HepG2 (cell line): ENCODE data around the gene YIPF7. TPM values are rescaled to one million over a fixed set of nuclear protein-coding genes. Genes with fewer than 3 reads are reported as not detected.

Experiments used
- ATAC-seq: fragments of 200-7000 bp; cut with Tn5 transposase; 3 replicates; pipeline ENCODE4 v1.9.1; 2020; ENCODE audit warnings: mild to moderate bottlenecking, moderate library complexity
- BruUV-seq: library from RNA; stranded (reverse); fragments of 400-500 nt; replicated peaks from 2 replicates; lab custom pipeline; 2021; lab: Mats Ljungman, UMichigan
- CTCF ChIA-PET: fragments of 300-600 bp; formaldehyde crosslinking; extraction: SDS; loops from one replicate; lab custom pipeline; 2021; ENCODE audit warnings: low total read pairs, inconsistent platforms, low intra/inter-chr PET ratio; lab: Yijun Ruan, JAX
- POLR2A ChIA-PET: fragments of 350-600 bp; sonication (Branson Sonifier 250); formaldehyde crosslinking; loops from one replicate; lab custom pipeline; 2020; ENCODE audit warnings: antibody characterized with exemption, inconsistent platforms; lab: Yijun Ruan, JAX
- DNase-seq: peaks from one replicate; pipeline ENCODE4 v3.0.0-alpha.2; 2015; ENCODE audit warnings: low spot score
- FAIRE-seq: peaks from 3 replicates; lab custom pipeline; 2011; peaks lifted over from hg19 to GRCh38; lab: Jason Lieb, UNC
- H2AFZ ChIP-seq: one replicate; pipeline ENCODE4 v1.6.1; 2011; ENCODE audit warnings: low read length, inconsistent platforms
- H3K27ac ChIP-seq: fragments of 300-600 bp; 3 replicates; pipeline ENCODE4 v1.8.0; 2011; ENCODE audit warnings: mixed run types, mild to moderate bottlenecking, mixed read lengths, low read length, inconsistent platforms; ENCODE audit not compliant: insufficient read depth; ENCODE audit errors: extremely low read length
- H3K27me3 ChIP-seq, 2 experiments: fragments of 200-600 bp in 1 of 2; 2 replicates in 1 of 2; 3 replicates in 1 of 2; pipeline versions ENCODE4 v1.6.0 to v1.8.0; 2011; ENCODE audit warnings: low read length in 2 of 2, mild to moderate bottlenecking in 2 of 2, moderate library complexity in 2 of 2, inconsistent platforms in 1 of 2; ENCODE audit not compliant: insufficient read depth in 2 of 2, control insufficient read depth in 1 of 2
- H3K36me3 ChIP-seq, 2 experiments: fragments of 200-600 bp in 1 of 2; replicated peaks in 1 of 2; 2 replicates in 1 of 2; 3 replicates in 1 of 2; pipeline versions ENCODE4 v1.5.1 to v1.8.0; 2011; ENCODE audit warnings: low read length in 2 of 2, inconsistent platforms in 1 of 2; ENCODE audit not compliant: insufficient read depth in 2 of 2, control insufficient read depth in 1 of 2
- H3K4me1 ChIP-seq: 2 replicates; pipeline ENCODE4 v1.5.1; 2012; ENCODE audit warnings: low read length, inconsistent platforms; ENCODE audit not compliant: insufficient read depth
- H3K4me2 ChIP-seq: 2 replicates; pipeline ENCODE4 v1.6.0; 2011; ENCODE audit warnings: low read depth, low read length, inconsistent platforms
- H3K4me3 ChIP-seq, 3 experiments: fragments of 200-600 bp in 1 of 3; sonication (generic), shearing (Covaris generic) in 1 of 3; replicated peaks in 1 of 3; 2 replicates each; pipeline ENCODE4 v1.5.1; 2011 to 2016; ENCODE audit warnings: low read length in 3 of 3, inconsistent platforms in 2 of 3, low read depth in 2 of 3, mild to moderate bottlenecking in 2 of 3, control low read depth in 1 of 3, mixed read lengths in 1 of 3; ENCODE audit not compliant: insufficient read depth in 1 of 3
- H3K79me2 ChIP-seq: one replicate; pipeline ENCODE4 v1.6.1; 2011; ENCODE audit warnings: low read length, inconsistent platforms; ENCODE audit not compliant: insufficient read depth
- H3K9ac ChIP-seq: 2 replicates; pipeline ENCODE4 v1.6.0; 2011; ENCODE audit warnings: mild to moderate bottlenecking, low read depth, low read length, inconsistent platforms; ENCODE audit not compliant: insufficient read depth
- H3K9me3 ChIP-seq: 2 replicates; pipeline ENCODE4 v1.5.1; 2012; ENCODE audit warnings: mild to moderate bottlenecking, low read length
- H4K20me1 ChIP-seq: 2 replicates; pipeline ENCODE4 v1.6.0; 2011; ENCODE audit warnings: inconsistent platforms, mild to moderate bottlenecking, low read length, moderate library complexity; ENCODE audit not compliant: insufficient read depth
- ELF3 ChIP-seq: IDR thresholded peaks from 2 replicates; pipeline ENCODE4 v1.6.1; 2016; ENCODE audit warnings: missing genetic modification reagents, missing compliant biosample characterization
- FIP1L1 ChIP-seq: fragments of 200-400 bp; formaldehyde crosslinking; IDR thresholded peaks from 2 replicates; pipeline ENCODE4 v1.6.1; 2018; ENCODE audit warnings: low read depth, mild to moderate bottlenecking, low read length, moderate library complexity, borderline replicate concordance; ENCODE audit not compliant: insufficient read depth
- HOXA5 ChIP-seq: sonication (generic); formaldehyde crosslinking; IDR thresholded peaks from 2 replicates; pipeline ENCODE4 v1.4.0; 2020; ENCODE audit warnings: missing genetic modification reagents
- KLF11 ChIP-seq: IDR thresholded peaks from 2 replicates; pipeline ENCODE4 v1.6.1; 2016; ENCODE audit warnings: missing compliant biosample characterization
- SP140L ChIP-seq: sonication (generic); formaldehyde crosslinking; IDR thresholded peaks from 2 replicates; pipeline ENCODE4 v1.4.0; 2020; ENCODE audit warnings: missing genetic modification reagents, borderline replicate concordance
- TRIM24 ChIP-seq: sonication (generic); formaldehyde crosslinking; IDR thresholded peaks from 2 replicates; pipeline ENCODE4 v1.8.0; 2022; ENCODE audit warnings: mild to moderate bottlenecking, missing genetic modification reagents
- ZFP41 ChIP-seq: sonication (generic); formaldehyde crosslinking; IDR thresholded peaks from 2 replicates; pipeline ENCODE4 v1.4.0; 2020; ENCODE audit warnings: mild to moderate bottlenecking, missing genetic modification reagents, borderline replicate concordance
- ZNF274 ChIP-seq: sonication (generic); formaldehyde crosslinking; IDR thresholded peaks from 2 replicates; pipeline ENCODE4 v1.5.1; 2020; ENCODE audit warnings: mild to moderate bottlenecking, missing genetic modification reagents
- ZNF3 ChIP-seq: IDR thresholded peaks from 2 replicates; pipeline ENCODE4 v1.7.0; 2017; ENCODE audit warnings: inconsistent platforms
- ZNF331 ChIP-seq: sonication (generic); formaldehyde crosslinking; IDR thresholded peaks from 2 replicates; pipeline ENCODE4 v1.4.0; 2020; ENCODE audit warnings: missing genetic modification reagents
- ZNF446 ChIP-seq: sonication (generic); formaldehyde crosslinking; IDR thresholded peaks from 2 replicates; pipeline ENCODE4 v1.5.0; 2020; ENCODE audit warnings: mild to moderate bottlenecking, missing genetic modification reagents
- ZNF674 ChIP-seq: sonication (generic); formaldehyde crosslinking; IDR thresholded peaks from 2 replicates; pipeline ENCODE4 v1.5.0; 2020; ENCODE audit warnings: low read depth, mild to moderate bottlenecking, missing genetic modification reagents
- ZNF746 ChIP-seq: sonication (generic); formaldehyde crosslinking; IDR thresholded peaks from 2 replicates; pipeline ENCODE4 v1.8.0; 2022; ENCODE audit warnings: mild to moderate bottlenecking, missing genetic modification reagents
- ZNF790 ChIP-seq: sonication (generic); formaldehyde crosslinking; IDR thresholded peaks from 2 replicates; pipeline ENCODE4 v1.8.0; 2022; ENCODE audit warnings: missing genetic modification reagents, mild to moderate bottlenecking, borderline replicate concordance
- WGBS: methylation state at CpG from one replicate; pipeline ENCODE4 v1.1.6; 2017; ENCODE audit warnings: low lambda C conversion rate; 5-methylcytosine and 5-hydroxymethylcytosine counted together
- in situ Hi-C: cut with HindIII; loops from 2 replicates; pipeline ENCODE4 v1.10.0; 2017; ENCODE audit warnings: low pct_unique_long_range_greater_than_20kb; ENCODE audit not compliant: extremely low pct_ligation_motif_present
- intact Hi-C: fragments of 100-400 bp; cut with micrococcal nuclease; formaldehyde crosslinking; loops from one replicate; pipeline ENCODE4 v1.10.0; 2022; ENCODE audit not compliant: unreplicated experiment
- polyA plus RNA-seq, 8 experiments: library from polyadenylated mRNA; depleted of rRNA in 3 of 8; stranded (reverse) in 7 of 8; unstranded in 1 of 8; fragments of >200 nt; fragmentation: Illumina TruSeq in 4 of 8; extraction: Trizol in 4 of 8; gene quantifications; 2 replicates each; pipeline versions ENCODE4 v1.2.1 to v1.2.3, GENCODE V29; 2011 to 2016; ENCODE audit warnings: low read depth in 4 of 8, missing spikeins in 1 of 8, mixed read lengths in 1 of 8; ENCODE audit not compliant: insufficient read depth in 1 of 8
- total RNA-seq, 5 experiments: library from RNA; depleted of rRNA; stranded (reverse); fragments of >200 nt; fragmentation: Illumina TruSeq; extraction: Trizol; gene quantifications; 2 replicates each; pipeline ENCODE4 v1.2.3, GENCODE V29; 2016; ENCODE audit warnings: low read depth in 1 of 5
- TF ChIP-seq, protein P1 (sequence below): sonication (generic); formaldehyde crosslinking; IDR thresholded peaks from 2 replicates; pipeline ENCODE4 v1.5.0; 2020; ENCODE audit warnings: mild to moderate bottlenecking, missing genetic modification reagents, borderline replicate concordance
- TF ChIP-seq, protein P2 (sequence below): sonication (generic); formaldehyde crosslinking; IDR thresholded peaks from 2 replicates; pipeline ENCODE4 v1.8.1; 2022; ENCODE audit warnings: mild to moderate bottlenecking, missing genetic modification reagents
- TF ChIP-seq, protein P3 (sequence below): sonication (generic); formaldehyde crosslinking; IDR thresholded peaks from 2 replicates; pipeline ENCODE4 v1.4.0; 2020; ENCODE audit warnings: mild to moderate bottlenecking, missing genetic modification reagents
- TF ChIP-seq, protein P4 (sequence below): sonication (generic); formaldehyde crosslinking; IDR thresholded peaks from 2 replicates; pipeline ENCODE4 v1.4.0; 2020; ENCODE audit warnings: missing genetic modification reagents; ENCODE audit errors: not compliant biosample characterization

Gene YIPF7
- total and polyA plus RNA-seq, 2 of the 13 experiments (the other 11 are each of a cell fraction or from before 2014, with no cell fraction given): 0.12 TPM; not detected in 1

DNA sequence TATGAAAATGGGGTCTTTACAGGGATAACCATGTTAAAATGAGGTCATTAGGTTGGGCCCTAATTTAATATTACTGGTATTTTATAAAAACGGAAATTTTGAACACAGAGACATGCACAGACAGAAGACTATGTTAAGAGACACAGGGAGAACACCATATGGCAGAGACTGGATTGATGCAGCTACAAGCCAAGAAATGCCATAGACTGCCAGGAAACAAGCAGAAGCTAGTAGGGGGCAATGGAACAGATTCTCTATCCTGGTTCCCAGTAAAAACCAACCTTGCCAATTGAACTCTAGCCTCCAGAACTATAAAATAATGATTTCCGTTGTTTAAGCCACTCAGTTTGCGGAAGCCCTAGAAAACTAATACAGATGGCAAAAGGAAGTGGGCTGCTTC, 20.2 kb upstream of the YIPF7 start:
- H3K36me3 ChIP-seq: no peaks in the 10 kb centered on the region
- POLR2A ChIA-PET: no interaction called here
- no peaks in the 10 kb centered on the region for H3K9me3 ChIP-seq
- no TSS peak for BruUV-seq
- ATAC-seq: no peak
- no peak overlapping the region for H2AFZ ChIP-seq
- no peaks in the 10 kb centered on the region for H3K4me1 ChIP-seq
- no peaks in the 10 kb centered on the region for H4K20me1 ChIP-seq
- H3K4me2 ChIP-seq: no peak overlapping the region
- H3K27me3 ChIP-seq: no peaks in the 10 kb centered on the region; a peak in 1 of 5 replicates
- in situ Hi-C loops: no loop called here
- FAIRE-seq: no peak
- WGBS: 40% methylated on average over 3 of the region's 3 CpGs
- H3K4me3 ChIP-seq: no peak overlapping the region
- no peak for TF ChIP-seq ZNF746 (CRISPR knock-in tag)
- TF ChIP-seq ELF3: no peak
- TF ChIP-seq, protein P1, sequence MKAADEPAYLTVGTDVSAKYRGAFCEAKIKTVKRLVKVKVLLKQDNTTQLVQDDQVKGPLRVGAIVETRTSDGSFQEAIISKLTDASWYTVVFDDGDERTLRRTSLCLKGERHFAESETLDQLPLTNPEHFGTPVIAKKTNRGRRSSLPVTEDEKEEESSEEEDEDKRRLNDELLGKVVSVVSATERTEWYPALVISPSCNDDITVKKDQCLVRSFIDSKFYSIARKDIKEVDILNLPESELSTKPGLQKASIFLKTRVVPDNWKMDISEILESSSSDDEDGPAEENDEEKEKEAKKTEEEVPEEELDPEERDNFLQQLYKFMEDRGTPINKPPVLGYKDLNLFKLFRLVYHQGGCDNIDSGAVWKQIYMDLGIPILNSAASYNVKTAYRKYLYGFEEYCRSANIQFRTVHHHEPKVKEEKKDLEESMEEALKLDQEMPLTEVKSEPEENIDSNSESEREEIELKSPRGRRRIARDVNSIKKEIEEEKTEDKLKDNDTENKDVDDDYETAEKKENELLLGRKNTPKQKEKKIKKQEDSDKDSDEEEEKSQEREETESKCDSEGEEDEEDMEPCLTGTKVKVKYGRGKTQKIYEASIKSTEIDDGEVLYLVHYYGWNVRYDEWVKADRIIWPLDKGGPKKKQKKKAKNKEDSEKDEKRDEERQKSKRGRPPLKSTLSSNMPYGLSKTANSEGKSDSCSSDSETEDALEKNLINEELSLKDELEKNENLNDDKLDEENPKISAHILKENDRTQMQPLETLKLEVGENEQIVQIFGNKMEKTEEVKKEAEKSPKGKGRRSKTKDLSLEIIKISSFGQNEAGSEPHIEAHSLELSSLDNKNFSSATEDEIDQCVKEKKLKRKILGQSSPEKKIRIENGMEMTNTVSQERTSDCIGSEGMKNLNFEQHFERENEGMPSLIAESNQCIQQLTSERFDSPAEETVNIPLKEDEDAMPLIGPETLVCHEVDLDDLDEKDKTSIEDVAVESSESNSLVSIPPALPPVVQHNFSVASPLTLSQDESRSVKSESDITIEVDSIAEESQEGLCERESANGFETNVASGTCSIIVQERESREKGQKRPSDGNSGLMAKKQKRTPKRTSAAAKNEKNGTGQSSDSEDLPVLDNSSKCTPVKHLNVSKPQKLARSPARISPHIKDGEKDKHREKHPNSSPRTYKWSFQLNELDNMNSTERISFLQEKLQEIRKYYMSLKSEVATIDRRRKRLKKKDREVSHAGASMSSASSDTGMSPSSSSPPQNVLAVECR: no peak
- TF ChIP-seq ZNF446 (CRISPR knock-in tag): no peak
- no peak for TF ChIP-seq HOXA5 (CRISPR knock-in tag)
- no peak for TF ChIP-seq ZNF790 (CRISPR knock-in tag)
- no peak for TF ChIP-seq SP140L (CRISPR knock-in tag)
- TF ChIP-seq ZNF274: no peak
- TF ChIP-seq, protein P2, sequence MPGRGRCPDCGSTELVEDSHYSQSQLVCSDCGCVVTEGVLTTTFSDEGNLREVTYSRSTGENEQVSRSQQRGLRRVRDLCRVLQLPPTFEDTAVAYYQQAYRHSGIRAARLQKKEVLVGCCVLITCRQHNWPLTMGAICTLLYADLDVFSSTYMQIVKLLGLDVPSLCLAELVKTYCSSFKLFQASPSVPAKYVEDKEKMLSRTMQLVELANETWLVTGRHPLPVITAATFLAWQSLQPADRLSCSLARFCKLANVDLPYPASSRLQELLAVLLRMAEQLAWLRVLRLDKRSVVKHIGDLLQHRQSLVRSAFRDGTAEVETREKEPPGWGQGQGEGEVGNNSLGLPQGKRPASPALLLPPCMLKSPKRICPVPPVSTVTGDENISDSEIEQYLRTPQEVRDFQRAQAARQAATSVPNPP: no peak
- no peak for TF ChIP-seq ZNF674 (CRISPR knock-in tag)
- no peak for TF ChIP-seq ZFP41 (CRISPR knock-in tag)
- TF ChIP-seq, protein P3, sequence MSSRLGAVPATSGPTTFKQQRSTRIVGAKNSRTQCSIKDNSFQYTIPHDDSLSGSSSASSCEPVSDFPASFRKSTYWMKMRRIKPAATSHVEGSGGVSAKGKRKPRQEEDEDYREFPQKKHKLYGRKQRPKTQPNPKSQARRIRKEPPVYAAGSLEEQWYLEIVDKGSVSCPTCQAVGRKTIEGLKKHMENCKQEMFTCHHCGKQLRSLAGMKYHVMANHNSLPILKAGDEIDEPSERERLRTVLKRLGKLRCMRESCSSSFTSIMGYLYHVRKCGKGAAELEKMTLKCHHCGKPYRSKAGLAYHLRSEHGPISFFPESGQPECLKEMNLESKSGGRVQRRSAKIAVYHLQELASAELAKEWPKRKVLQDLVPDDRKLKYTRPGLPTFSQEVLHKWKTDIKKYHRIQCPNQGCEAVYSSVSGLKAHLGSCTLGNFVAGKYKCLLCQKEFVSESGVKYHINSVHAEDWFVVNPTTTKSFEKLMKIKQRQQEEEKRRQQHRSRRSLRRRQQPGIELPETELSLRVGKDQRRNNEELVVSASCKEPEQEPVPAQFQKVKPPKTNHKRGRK (CRISPR knock-in tag): no peak
- no peak for TF ChIP-seq ZNF331 (CRISPR knock-in tag)
- TF ChIP-seq ZNF3 (CRISPR knock-in tag): no peak
- TF ChIP-seq, protein P4, sequence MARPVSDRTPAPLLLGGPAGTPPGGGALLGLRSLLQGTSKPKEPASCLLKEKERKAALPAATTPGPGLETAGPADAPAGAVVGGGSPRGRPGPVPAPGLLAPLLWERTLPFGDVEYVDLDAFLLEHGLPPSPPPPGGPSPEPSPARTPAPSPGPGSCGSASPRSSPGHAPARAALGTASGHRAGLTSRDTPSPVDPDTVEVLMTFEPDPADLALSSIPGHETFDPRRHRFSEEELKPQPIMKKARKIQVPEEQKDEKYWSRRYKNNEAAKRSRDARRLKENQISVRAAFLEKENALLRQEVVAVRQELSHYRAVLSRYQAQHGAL (CRISPR knock-in tag): no peak
- TF ChIP-seq FIP1L1: no peak
- TF ChIP-seq KLF11 (CRISPR knock-in tag): no peak
- no peak for TF ChIP-seq TRIM24
- TF ChIP-seq, all 625 proteins: peak for 0
- intact Hi-C loops: no loop called here
- Histone ChIP-seq H3K79me2 (no peaks in the 10 kb centered on the region), H3K9ac (no peak overlapping the region), H3K27ac (no peak overlapping the region)
- no peak for DNase-seq
- CTCF ChIA-PET: no interaction called here
